Endothelial cell (in vitro differentiated cells): Measurements from ENCODE around the gene SENP7. TPM values are rescaled to one million over a fixed set of nuclear protein-coding genes. Genes with fewer than 3 reads are reported as not detected.
"Not testable (repeated sequence)": the region's sequence is repeated elsewhere in the genome, so short reads cannot be mapped to it uniquely, and the experiment has no call there.

Source experiments
- DNase-seq: peaks from one replicate; pipeline ENCODE4 v3.0.0; 2021; ENCODE audit warnings: low spot score
- H3K27ac Mint-ChIP-seq: one replicate; pipeline ENCODE4 v1.8.0; 2021; ENCODE audit warnings: mixed read lengths, inconsistent platforms; ENCODE audit not compliant: unreplicated experiment
- H3K27me3 Mint-ChIP-seq: one replicate; pipeline ENCODE4 v1.8.0; 2021; ENCODE audit warnings: mild to moderate bottlenecking, moderate library complexity, mixed read lengths, inconsistent platforms; ENCODE audit not compliant: unreplicated experiment
- H3K36me3 Mint-ChIP-seq: one replicate; pipeline ENCODE4 v1.8.0; 2021; ENCODE audit warnings: mild to moderate bottlenecking, low read depth, mixed read lengths, inconsistent platforms; ENCODE audit not compliant: unreplicated experiment
- H3K4me1 Mint-ChIP-seq: one replicate; pipeline ENCODE4 v1.8.0; 2021; ENCODE audit warnings: mild to moderate bottlenecking, mixed read lengths, inconsistent platforms; ENCODE audit not compliant: unreplicated experiment
- H3K4me3 Mint-ChIP-seq: one replicate; pipeline ENCODE4 v1.8.0; 2021; ENCODE audit warnings: mild to moderate bottlenecking, mixed read lengths, inconsistent platforms; ENCODE audit not compliant: unreplicated experiment
- H3K9me3 Mint-ChIP-seq: one replicate; pipeline ENCODE4 v1.8.0; 2021; ENCODE audit warnings: mixed read lengths, inconsistent platforms; ENCODE audit not compliant: unreplicated experiment
- long read RNA-seq: library from polyadenylated mRNA; unstranded; transcript quantifications from one replicate; pipeline ENCODE4 v2.0.0, GENCODE V29; 2020; ENCODE audit not compliant: unreplicated experiment
- total RNA-seq: library from RNA; stranded (reverse); fragmentation: NEBNext Ultra II Directional; extraction: Animal tissue kit (Norgen Biotek cat#: 25700); gene quantifications from one replicate; pipeline ENCODE4 v1.2.1, GENCODE V29; 2021; ENCODE audit not compliant: unreplicated experiment
- TF ChIP-seq, protein P1 (sequence below): fragments of 200-600 bp; sonication (generic); IDR thresholded peaks from one replicate; pipeline ENCODE4 v1.5.0; 2021; ENCODE audit warnings: antibody characterized with exemption; ENCODE audit not compliant: unreplicated experiment

SENP7 gene, protein sequence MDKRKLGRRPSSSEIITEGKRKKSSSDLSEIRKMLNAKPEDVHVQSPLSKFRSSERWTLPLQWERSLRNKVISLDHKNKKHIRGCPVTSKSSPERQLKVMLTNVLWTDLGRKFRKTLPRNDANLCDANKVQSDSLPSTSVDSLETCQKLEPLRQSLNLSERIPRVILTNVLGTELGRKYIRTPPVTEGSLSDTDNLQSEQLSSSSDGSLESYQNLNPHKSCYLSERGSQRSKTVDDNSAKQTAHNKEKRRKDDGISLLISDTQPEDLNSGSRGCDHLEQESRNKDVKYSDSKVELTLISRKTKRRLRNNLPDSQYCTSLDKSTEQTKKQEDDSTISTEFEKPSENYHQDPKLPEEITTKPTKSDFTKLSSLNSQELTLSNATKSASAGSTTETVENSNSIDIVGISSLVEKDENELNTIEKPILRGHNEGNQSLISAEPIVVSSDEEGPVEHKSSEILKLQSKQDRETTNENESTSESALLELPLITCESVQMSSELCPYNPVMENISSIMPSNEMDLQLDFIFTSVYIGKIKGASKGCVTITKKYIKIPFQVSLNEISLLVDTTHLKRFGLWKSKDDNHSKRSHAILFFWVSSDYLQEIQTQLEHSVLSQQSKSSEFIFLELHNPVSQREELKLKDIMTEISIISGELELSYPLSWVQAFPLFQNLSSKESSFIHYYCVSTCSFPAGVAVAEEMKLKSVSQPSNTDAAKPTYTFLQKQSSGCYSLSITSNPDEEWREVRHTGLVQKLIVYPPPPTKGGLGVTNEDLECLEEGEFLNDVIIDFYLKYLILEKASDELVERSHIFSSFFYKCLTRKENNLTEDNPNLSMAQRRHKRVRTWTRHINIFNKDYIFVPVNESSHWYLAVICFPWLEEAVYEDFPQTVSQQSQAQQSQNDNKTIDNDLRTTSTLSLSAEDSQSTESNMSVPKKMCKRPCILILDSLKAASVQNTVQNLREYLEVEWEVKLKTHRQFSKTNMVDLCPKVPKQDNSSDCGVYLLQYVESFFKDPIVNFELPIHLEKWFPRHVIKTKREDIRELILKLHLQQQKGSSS
- total RNA-seq, result 36.6 TPM
- long read RNA-seq, partial matches to known transcripts, result 4 of 6 reads
- long read RNA-seq, other reads (novel, unspliced or antisense), result 2 of 6 reads

DNA sequence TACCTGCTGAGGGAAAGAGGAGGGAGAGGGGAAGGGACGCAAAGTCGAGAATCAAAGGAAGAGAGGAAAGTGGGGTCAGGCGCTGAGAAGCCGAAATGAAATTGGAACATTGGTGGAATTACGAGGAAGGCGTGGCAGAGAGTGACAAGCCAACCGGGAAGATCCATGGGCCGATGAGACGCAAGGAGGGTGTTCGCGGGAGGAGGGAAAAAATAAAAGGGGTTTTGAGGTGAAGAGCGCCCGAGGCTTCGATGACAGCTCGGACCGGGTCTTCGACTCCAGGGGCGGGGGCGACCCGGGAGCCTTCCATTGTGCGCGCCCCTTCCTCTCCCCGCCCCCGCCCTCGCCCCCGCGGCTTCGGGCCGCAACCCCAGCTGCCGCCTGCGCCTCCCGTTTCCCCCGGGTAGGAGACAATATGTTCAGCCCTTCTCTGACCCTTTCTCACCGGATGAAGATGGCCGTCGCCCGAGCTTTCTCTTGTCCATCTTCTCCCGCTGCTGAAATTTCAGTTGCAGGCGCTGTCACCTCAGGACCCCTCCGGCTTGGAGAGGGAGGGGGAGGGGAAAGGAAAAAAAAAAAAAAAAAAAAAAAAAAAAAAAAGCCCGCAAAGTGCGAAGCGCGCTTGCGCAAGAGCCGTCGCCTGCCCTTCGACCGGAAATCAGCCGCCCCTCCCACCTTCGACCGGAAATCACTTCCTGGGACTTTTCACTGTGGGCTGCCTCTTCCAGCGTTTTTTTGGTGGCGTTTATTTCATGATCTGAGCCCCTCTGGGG, at the start of gene SENP7:
Gene SENP7, minus strand, starts transcription at position 567 of the 773 bp plus-strand sequence. Its CDS starts 82 bp downstream, at position 485.
- peaks cover 23% of the 10 kb centered on the region for H3K4me1 Mint-ChIP-seq
- H3K9me3 Mint-ChIP-seq, result no peaks in the 10 kb centered on the region
- peak within 1 kb of the TSS; percentile 98 for H3K4me3 Mint-ChIP-seq
- peak; percentile 72 for DNase-seq
- peaks cover 10% of the 10 kb centered on the region for H3K27me3 Mint-ChIP-seq
- H3K27ac Mint-ChIP-seq, result peak within 1 kb of the TSS; percentile 97
- peaks cover 14% of the 10 kb centered on the region for H3K36me3 Mint-ChIP-seq
- TF ChIP-seq, protein P1, sequence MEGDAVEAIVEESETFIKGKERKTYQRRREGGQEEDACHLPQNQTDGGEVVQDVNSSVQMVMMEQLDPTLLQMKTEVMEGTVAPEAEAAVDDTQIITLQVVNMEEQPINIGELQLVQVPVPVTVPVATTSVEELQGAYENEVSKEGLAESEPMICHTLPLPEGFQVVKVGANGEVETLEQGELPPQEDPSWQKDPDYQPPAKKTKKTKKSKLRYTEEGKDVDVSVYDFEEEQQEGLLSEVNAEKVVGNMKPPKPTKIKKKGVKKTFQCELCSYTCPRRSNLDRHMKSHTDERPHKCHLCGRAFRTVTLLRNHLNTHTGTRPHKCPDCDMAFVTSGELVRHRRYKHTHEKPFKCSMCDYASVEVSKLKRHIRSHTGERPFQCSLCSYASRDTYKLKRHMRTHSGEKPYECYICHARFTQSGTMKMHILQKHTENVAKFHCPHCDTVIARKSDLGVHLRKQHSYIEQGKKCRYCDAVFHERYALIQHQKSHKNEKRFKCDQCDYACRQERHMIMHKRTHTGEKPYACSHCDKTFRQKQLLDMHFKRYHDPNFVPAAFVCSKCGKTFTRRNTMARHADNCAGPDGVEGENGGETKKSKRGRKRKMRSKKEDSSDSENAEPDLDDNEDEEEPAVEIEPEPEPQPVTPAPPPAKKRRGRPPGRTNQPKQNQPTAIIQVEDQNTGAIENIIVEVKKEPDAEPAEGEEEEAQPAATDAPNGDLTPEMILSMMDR, result no peak

- H3K27ac Mint-ChIP-seq, result peak within 1 kb of the TSS; percentile 98
- H3K4me1 Mint-ChIP-seq, result peaks cover 14% of the 10 kb centered on the region
- peak; percentile 87 for DNase-seq
- H3K4me3 Mint-ChIP-seq, result peak within 1 kb of the TSS; percentile 98
- H3K36me3 Mint-ChIP-seq, result peaks cover 16% of the 10 kb centered on the region
- H3K27me3 Mint-ChIP-seq, result peaks cover 3% of the 10 kb centered on the region
- TF ChIP-seq, protein P1, result no peak
- H3K9me3 Mint-ChIP-seq, result no peaks in the 10 kb centered on the region
These were observed 48.8 kb upstream of the SENP7 start, which contains the start of gene TRMT10C for GRCh38 chr3:101561630-101562328. TSS of gene TRMT10C (plus strand) at chr3:101561868. CDS start at chr3:101564782, 2,914 bp downstream.

DNA sequence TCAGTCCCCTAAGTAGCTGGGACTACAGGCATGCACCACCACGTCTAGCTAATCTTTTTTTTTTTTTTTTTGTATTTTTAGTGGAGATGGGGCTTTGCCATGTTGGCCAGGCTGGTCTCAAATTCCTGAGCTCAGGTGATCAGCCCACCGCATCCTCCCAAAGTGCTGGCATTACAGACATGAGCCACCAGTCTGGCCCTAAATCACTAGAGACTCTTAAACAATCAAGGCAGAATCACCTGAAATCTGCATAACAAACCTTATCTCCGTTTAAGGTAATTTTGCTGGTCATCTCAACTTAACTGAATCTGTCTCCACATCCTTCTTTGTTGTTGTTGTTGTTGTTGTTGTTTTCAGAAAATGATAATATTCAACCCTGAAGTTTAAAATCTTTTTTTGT, 43.1 kb upstream of the SENP7 start:
- DNase-seq, result no peak
- no peak overlapping the region for H3K4me3 Mint-ChIP-seq
- peaks cover 8% of the 10 kb centered on the region for H3K36me3 Mint-ChIP-seq

DNA sequence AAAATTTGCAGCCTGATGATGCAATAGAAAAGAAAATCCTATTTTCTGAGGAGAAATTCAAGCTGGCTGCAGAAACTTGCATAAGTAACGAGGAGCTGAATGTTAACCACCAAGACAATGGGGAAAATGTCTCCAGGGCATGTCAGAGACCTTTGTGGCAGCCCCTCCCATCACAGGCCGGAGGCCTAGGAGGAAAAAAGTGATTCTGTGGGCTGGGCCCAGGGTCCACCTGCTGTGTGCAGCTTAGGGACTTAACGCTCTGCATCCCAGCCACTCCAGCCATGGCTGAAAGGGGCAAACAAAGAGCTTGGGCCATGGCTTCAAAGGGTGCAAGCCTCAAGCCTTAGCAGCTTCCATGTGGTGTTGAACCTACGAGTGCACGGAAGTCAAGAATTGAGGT, 40.4 kb upstream of the SENP7 start:
- H3K9me3 Mint-ChIP-seq, H3K27ac Mint-ChIP-seq, H3K27me3 Mint-ChIP-seq, H3K4me3 Mint-ChIP-seq, DNase-seq, H3K4me1 Mint-ChIP-seq: not testable (repeated sequence)
- H3K36me3 Mint-ChIP-seq, result peaks cover 12% of the 10 kb centered on the region

More for the DNA sequence above, 43.1 kb upstream of the SENP7 start:
- Mint-ChIP-seq H3K27me3 (peaks cover 3% of the 10 kb centered on the region), H3K4me1 (peaks cover 3% of the 10 kb centered on the region), H3K9me3 (peaks cover 6% of the 10 kb centered on the region), H3K27ac (no peak overlapping the region)
- TF ChIP-seq, protein P1, result no peak

DNA sequence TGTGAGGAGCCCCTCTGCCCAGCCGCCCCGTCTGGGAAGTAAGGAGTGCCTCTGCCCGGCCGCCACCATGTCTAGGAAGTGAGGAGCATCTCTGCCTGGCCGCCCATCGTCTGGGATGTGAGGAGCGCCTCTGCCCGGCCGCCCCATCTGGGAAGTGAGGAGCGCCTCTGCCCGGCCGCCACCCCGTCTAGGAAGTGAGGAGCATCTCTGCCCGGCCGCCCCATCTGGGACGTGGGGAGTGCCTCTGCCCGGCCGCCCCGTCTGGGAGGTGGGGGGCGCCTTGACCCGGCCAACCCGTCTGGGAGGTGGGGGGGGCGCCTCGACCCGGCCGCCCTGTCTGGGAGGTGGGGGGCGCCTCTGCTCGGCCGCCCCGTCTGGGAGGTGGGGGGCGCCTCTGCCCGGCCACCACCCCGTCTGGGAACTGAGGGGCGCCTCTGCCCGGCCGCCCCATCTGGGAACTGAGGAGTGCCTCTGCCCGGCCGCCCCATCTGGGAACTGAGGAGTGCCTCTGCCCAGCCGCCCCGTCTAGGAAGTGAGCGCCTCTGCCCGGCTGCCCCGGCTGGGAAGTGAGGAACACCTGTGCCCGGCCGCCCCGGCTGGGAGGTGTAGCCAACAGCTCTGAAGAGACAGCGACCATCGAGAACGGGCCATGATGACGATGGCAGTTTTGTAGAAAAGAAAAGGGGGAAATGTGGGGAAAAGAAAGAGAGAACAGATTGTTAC, 38.5 kb upstream of the SENP7 start:
- H3K36me3 Mint-ChIP-seq, result peaks cover 12% of the 10 kb centered on the region

More for the DNA sequence above, 38.5 kb upstream of the SENP7 start:
- H3K27ac Mint-ChIP-seq, H3K4me3 Mint-ChIP-seq, H3K4me1 Mint-ChIP-seq, H3K27me3 Mint-ChIP-seq, H3K9me3 Mint-ChIP-seq, DNase-seq: not testable (repeated sequence)
